Spinal cord (tissue), 10 donors: Measurements from ENCODE around the gene POLR2F. TPM values are rescaled to one million over a fixed set of nuclear protein-coding genes. Genes with fewer than 3 reads are reported as not detected.
"Not testable (repeated sequence)": the region's sequence is repeated elsewhere in the genome, so short reads cannot be mapped to it uniquely, and the experiment has no call there.

Source experiments
- DNase-seq, 6 donors: peaks; one replicate each; pipeline versions ENCODE4 v3.0.0 to v3.0.0-alpha.2; 2013 to 2015; ENCODE audit warnings: low spot score in 6 of 6, low read depth in 4 of 6
- H3K27ac ChIP-seq: one replicate; pipeline ENCODE4 v1.5.1; 2013; ENCODE audit warnings: low read depth, low read length, control low read depth
- H3K27me3 ChIP-seq: one replicate; pipeline ENCODE4 v1.6.1; 2013; ENCODE audit warnings: low read length; ENCODE audit not compliant: control insufficient read depth, insufficient read depth
- H3K36me3 ChIP-seq: one replicate; pipeline ENCODE4 v1.6.1; 2013; ENCODE audit warnings: low read length; ENCODE audit not compliant: control insufficient read depth, insufficient read depth
- H3K4me1 ChIP-seq: one replicate; pipeline ENCODE4 v1.6.1; 2013; ENCODE audit warnings: low read length; ENCODE audit not compliant: control insufficient read depth, insufficient read depth
- H3K4me3 ChIP-seq: one replicate; pipeline ENCODE4 v1.5.1; 2013; ENCODE audit warnings: low read depth, low read length, control low read depth
- H3K9me3 ChIP-seq: one replicate; pipeline ENCODE4 v1.6.1; 2013; ENCODE audit warnings: low read length; ENCODE audit not compliant: control insufficient read depth, insufficient read depth
- WGBS: methylation state at CpG from one replicate; pipeline ENCODE4 v1.1.5; 2013; ENCODE audit warnings: missing lambda C conversion rate; ENCODE audit not compliant: insufficient coverage; 5-methylcytosine and 5-hydroxymethylcytosine counted together
- polyA plus RNA-seq, 2 donors: library from polyadenylated mRNA; unstranded; fragments of 120-200 nt; gene quantifications; one replicate each; pipeline ENCODE4 v1.2.1, GENCODE V29; 2013; ENCODE audit not compliant: insufficient read length in 2 of 2
- total RNA-seq, 2 donors: library from RNA; depleted of rRNA in 1 of 2; stranded (reverse); fragments of 120-200 nt in 1 of 2; fragments of >200 nt in 1 of 2; gene quantifications; one replicate each; pipeline versions ENCODE4 v1.2.3 to v1.2.4, GENCODE V29; 2013 to 2014
- donor health status: healthy.

The POLR2F gene
- total and polyA plus RNA-seq, 4 donors: 24.3 to 125 (median 111) TPM

GRCh38 chr22:37947142-37947795 is 6.2 kb upstream of the POLR2F start:
- H3K27me3 ChIP-seq, H3K4me1 ChIP-seq, DNase-seq, H3K27ac ChIP-seq, H3K9me3 ChIP-seq, H3K4me3 ChIP-seq: not testable (repeated sequence)
- 91% methylated on average over 12 of the region's 14 CpGs for WGBS
- peaks cover 24% of the 10 kb centered on the region for H3K36me3 ChIP-seq

- Histone ChIP-seq H3K4me1 (peaks cover 19% of the 10 kb centered on the region), H3K27me3 (no peaks in the 10 kb centered on the region), H3K9me3 (no peaks in the 10 kb centered on the region), H3K27ac (no peak overlapping the region), H3K4me3 (no peak overlapping the region), H3K36me3 (peaks cover 11% of the 10 kb centered on the region)
- 55% methylated on average over 2 of the region's 8 CpGs for WGBS
- no peak for DNase-seq
Measured at GRCh38 chr22:37951305-37951704, 2.2 kb upstream of the POLR2F start.

- peak in 1 of 6 donors; percentile 15 for DNase-seq
- not testable (repeated sequence) for H3K9me3 ChIP-seq, H3K27me3 ChIP-seq
- peaks cover 19% of the 10 kb centered on the region for H3K36me3 ChIP-seq
- WGBS: 4% methylated on average over 15 of the region's 20 CpGs
- H3K27ac ChIP-seq: peak overlapping the region; percentile 61
- H3K4me3 ChIP-seq: peak overlapping the region; percentile 88
- peaks cover 19% of the 10 kb centered on the region for H3K4me1 ChIP-seq
Measured at GRCh38 chr22:37952629-37953028, 870 bp upstream of the POLR2F start.

- Histone ChIP-seq H3K4me3 (peak overlapping the region; percentile 88), H3K27ac (peak overlapping the region; percentile 61), H3K9me3 (no peaks in the 10 kb centered on the region), H3K36me3 (peaks cover 23% of the 10 kb centered on the region), H3K4me1 (peaks cover 19% of the 10 kb centered on the region), H3K27me3 (no peaks in the 10 kb centered on the region)
- 0% methylated on average over 11 of the region's 13 CpGs for WGBS
- no peak for DNase-seq
Measured at GRCh38 chr22:37953062-37953436, 450 bp upstream of the POLR2F start.

- H3K9me3 ChIP-seq: no peaks in the 10 kb centered on the region
- no peaks in the 10 kb centered on the region for H3K27me3 ChIP-seq
- H3K27ac ChIP-seq: no peak overlapping the region
- DNase-seq: no peak
- H3K4me1 ChIP-seq: peaks cover 19% of the 10 kb centered on the region
- peaks cover 40% of the 10 kb centered on the region for H3K36me3 ChIP-seq
- peak overlapping the region; percentile 88 for H3K4me3 ChIP-seq
- whole genome bisulfite sequencing: 90% methylated on average over 4 of the region's 4 CpGs
Measured at GRCh38 chr22:37954686-37955085, 1.2 kb downstream of the POLR2F start.

GRCh38 chr22:37955825-37956397 is 2.4 kb downstream of the POLR2F start:
- Histone ChIP-seq H3K4me1 (peaks cover 19% of the 10 kb centered on the region), H3K36me3 (peaks cover 52% of the 10 kb centered on the region)
- H3K27ac ChIP-seq, H3K4me3 ChIP-seq, DNase-seq, H3K9me3 ChIP-seq, H3K27me3 ChIP-seq: not testable (repeated sequence)
- 93% methylated on average over 6 of the region's 15 CpGs for WGBS

GRCh38 chr22:37957232-37957631 is 3.7 kb downstream of the POLR2F start:
- Histone ChIP-seq H3K27me3 (no peaks in the 10 kb centered on the region), H3K27ac (no peak overlapping the region), H3K9me3 (no peaks in the 10 kb centered on the region), H3K4me1 (peaks cover 19% of the 10 kb centered on the region), H3K36me3 (peaks cover 65% of the 10 kb centered on the region), H3K4me3 (no peak overlapping the region)
- DNase-seq: no peak
- 96% methylated on average over 2 of the region's 4 CpGs for WGBS

- 98% methylated on average over 16 of the region's 18 CpGs for WGBS
- DNase-seq: no peak
- no peaks in the 10 kb centered on the region for H3K27me3 ChIP-seq
- no peak overlapping the region for H3K4me3 ChIP-seq
- H3K36me3 ChIP-seq: peaks cover 80% of the 10 kb centered on the region
- peaks cover 6% of the 10 kb centered on the region for H3K4me1 ChIP-seq
- no peak overlapping the region for H3K27ac ChIP-seq
- H3K9me3 ChIP-seq: no peaks in the 10 kb centered on the region
Measured at GRCh38 chr22:37959231-37959825, 5.8 kb downstream of the POLR2F start.

GRCh38 chr22:37961062-37961461 is 7.6 kb downstream of the POLR2F start:
- Histone ChIP-seq H3K9me3 (no peaks in the 10 kb centered on the region), H3K27ac (no peak overlapping the region), H3K36me3 (peaks cover 80% of the 10 kb centered on the region), H3K4me3 (no peak overlapping the region), H3K27me3 (no peaks in the 10 kb centered on the region), H3K4me1 (no peaks in the 10 kb centered on the region)
- 96% methylated on average over 3 of the region's 4 CpGs for WGBS
- no peak for DNase-seq
